NCI-H1092 treated with DMSO at 0.1 percent for 48 hours (cell line): ENCODE data around the gene DNAJC6.

Experiments
- DNase-seq: peaks from one replicate; lab custom pipeline; 2025; lab: John Stamatoyannopoulos, UW

Gene DNAJC6

DNA sequence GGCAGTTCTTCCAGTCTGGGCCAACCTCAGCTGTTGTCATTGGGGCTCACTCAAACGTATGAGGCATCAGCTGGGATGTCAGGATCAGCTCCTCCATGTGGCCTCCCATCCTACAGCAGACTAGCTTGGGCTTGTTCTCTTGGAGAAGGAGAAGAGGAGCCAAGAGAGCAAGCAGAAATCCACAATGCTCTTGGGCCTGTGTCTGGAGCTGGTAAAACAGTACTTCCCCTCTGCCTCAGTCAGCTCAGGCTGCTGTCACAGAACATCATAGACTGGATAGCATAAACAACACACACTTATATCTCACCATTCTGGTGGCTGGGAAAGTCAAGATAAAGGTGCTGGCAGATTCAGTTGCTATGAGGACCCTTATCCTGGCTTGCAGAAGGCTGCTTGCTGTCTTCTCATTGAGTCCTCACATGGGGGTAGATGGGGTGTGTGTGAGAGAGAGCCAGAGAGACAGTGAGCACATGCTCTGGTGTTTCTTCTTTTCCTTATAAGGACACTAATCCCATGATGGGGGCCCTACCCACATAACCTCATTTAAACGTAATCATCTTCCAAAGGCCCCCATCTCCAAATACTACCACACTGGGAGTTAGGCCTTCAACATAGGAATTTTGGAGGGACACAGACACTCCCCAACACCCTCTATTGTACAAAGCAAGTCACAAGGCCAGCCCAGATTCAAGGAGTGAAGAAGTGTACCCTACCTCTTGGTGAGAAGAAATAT, 16.3 kb upstream of the DNAJC6 start:
- no peak for DNase-seq

DNA sequence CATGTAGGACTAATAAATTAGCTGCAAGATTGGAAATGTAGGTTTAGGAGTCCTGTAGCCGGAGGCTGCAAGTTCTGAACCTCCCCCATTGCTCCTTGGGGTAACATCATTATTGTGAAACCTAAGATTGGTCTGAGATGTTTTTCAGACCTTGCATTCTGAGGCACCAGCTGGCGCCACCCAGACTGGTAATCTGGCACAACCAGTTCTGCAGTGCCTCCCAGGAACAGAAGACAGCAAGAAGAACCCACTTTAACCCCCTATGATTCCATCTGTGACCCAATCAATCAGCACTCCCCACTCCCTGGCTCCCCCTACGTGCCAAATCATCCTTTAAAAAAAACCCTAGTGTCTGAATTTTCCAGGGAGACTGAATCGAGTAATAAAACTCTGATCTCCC, 11.6 kb upstream of the DNAJC6 start:
- no peak for DNase-seq

DNA sequence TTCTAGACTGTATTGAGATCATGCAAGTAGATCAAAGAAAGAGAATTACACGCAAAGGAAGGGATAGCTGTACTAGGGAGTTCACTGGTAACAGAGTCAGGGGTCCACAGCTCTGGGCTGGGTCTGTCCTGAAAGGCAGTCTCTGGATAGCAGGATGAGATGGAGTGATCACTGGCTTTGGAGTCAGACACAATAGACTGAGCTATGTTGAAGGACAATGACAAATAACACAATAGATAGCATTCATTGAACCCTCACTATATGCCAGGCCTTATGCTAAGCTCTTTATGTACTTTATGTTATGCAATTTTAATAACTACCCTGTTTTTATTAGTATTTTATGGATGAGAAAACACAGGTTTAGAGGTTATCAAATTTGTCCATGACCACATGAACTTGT, 10.0 kb upstream of the DNAJC6 start:
- no peak for DNase-seq

- peak; percentile 62 for DNase-seq
Measured at GRCh38 chr1:65308781-65309303, 501 bp upstream of the DNAJC6 start.

DNA sequence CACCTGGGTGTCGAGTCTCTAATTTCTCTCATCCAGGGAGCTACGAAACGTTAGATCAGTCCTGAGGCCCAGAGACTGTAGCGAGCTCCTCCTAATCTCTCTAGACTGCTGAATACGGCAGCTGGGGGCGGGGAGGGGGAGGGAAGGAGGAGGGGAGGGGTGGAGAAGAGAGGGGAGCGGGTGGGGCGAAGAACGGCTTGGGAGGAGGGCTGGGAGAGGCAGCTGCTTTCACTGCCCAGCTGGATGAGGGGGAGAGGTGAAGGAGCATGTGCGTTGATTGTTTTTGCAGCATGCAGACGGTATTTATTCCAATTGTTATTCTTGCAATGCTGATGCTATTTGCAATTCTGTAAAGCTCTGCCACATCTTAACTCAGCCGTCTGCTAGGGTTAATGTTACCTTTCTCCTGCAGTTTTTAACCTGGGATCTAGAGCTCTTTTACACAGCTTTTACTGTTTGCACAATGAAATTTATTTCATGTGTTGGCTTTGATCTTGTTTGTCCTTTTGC, 790 bp downstream of the DNAJC6 start:
- DNase-seq = peak; percentile 64

GRCh38 chr1:65311760-65312159, 2.4 kb downstream of the DNAJC6 start:
- DNase-seq = no peak

DNA sequence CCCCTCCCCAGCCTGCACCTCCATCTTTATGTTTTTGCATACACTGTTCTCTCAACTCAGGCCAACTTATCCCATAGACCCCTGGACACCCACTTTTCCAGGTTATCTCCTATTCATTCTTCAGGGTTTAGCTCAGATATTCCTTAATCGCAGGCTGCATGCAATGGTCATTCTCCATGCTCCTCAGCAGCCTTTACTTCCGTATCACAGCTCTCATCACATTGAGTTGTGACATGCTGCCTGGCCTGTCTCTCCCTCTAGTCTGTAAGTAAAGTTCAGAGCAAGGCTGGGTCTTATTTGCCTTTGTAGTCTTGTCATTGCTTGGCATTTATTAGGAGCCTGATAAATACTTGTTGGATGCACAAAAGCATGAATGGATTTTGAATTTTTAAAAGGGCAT, 6.9 kb downstream of the DNAJC6 start:
- no peak for DNase-seq

DNA sequence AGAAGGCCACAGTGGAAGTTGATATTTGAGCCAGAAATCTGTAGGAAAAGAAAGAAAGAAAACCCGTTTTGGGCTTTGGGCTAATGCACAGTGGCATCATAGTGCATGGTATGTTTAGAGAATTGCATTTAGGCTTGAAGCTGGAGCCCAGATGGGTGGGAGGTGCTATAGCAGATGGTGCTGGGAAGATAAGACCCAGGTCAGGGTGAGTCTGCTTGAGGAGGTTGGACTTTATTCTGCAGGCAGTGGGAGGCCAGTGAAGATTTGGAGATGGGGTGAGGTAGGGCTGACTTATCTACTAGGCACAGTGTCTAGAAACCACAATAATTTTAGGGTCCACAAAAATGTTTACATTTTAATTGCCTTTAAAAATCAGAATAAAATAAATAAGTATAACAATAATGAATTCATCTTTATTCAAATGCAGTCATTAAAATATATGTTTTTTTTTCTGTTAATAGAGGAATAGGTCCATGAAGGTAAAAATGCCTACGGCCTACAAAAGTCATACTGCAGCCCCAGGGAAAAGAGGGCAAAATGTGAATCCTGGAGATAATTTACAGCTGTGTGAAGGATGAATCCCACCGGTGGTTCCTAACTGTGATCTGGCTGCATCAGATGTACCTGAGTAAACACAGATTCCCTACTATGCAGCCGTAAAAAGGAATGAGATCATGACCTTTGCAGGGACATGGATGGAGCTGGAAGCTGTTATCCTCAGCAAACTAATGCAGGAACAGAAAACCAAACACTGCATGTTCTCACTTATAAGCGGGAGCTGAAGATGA, 8.7 kb downstream of the DNAJC6 start:
- no peak for DNase-seq

DNA sequence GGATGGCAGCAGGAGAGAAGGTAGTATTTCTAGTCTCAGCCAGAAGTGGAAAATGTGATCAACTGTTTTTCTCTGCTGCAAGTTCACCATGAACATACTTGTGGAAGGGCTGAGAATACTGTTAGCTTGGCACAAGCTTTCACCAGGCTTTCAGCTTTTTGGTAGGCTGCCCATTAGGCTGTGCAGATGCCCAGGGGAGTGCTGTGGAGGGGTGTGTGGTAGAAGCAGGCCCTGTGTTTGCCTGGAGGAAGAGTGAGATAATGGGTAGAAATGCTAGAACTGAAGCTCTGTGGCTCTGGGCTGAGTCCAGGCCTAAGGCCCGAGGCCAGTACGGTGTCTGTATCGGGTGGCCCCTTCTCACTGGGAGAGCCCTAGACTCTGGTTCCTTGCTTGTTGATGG, 9.8 kb downstream of the DNAJC6 start:
- DNase-seq = peak; percentile 15

DNA sequence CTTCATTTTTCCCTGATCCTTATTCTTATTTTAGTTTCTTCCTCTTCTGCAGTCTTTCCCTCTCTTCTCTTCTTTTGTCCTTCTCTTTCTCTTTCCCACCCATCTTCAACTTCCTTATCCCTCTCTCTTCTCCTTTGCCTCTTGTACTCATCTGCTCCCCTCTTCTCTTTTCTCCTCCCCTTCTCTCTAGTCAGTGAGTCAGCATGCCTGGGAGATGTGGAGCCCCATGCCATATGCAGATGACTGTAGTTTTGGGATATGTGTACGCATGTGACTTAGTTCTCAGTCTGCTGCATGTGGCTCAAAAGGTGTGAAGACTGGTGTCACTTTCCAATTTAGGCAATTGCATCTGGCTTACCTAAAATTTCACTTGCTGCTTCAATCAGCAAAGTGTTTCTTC, 10.4 kb downstream of the DNAJC6 start:
- DNase-seq = no peak

DNA sequence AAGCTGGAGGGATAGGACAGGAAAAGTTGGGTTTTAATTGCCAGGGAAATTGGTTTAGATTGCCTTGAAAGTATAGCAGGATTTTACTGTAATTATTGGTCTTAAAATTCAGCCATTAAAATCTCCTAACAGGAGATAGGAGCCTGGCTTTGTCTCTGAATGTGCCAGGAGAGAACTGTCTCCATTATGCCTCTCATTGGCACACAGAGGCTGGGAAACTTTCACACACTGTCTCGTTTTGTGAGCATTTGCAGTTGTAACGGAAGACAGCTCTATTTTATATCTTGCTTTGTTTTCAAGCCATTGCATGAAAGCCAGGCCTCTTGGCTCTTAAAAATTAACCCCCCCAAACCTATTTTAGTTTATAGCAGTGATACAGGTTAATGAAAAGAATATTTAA, 12.5 kb downstream of the DNAJC6 start:
- no peak for DNase-seq

DNA sequence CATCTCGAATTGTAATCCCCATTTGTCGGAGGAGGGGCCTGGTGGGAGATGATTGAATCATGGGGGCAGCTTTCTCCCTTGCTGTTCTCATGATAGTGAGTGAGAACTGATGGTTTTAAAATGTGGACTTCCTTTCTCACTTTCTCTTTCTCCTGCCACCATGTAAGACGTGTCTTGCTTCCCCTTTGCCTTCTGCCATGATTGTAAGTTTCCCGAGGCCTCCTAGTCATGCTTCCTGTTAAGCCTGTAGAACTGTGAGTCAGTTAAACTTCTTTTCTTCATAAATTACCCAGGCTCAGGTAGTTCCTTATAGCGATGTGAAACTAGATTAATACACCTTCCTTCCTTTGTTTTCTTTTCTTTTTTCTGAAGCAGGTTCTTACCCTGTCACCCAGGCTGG, 13.9 kb downstream of the DNAJC6 start:
- DNase-seq = no peak

- DNase-seq = no peak
Measured at GRCh38 chr1:65330021-65330420, 20.7 kb downstream of the DNAJC6 start.

GRCh38 chr1:65330822-65331221, 21.5 kb downstream of the DNAJC6 start:
- no peak for DNase-seq

DNA sequence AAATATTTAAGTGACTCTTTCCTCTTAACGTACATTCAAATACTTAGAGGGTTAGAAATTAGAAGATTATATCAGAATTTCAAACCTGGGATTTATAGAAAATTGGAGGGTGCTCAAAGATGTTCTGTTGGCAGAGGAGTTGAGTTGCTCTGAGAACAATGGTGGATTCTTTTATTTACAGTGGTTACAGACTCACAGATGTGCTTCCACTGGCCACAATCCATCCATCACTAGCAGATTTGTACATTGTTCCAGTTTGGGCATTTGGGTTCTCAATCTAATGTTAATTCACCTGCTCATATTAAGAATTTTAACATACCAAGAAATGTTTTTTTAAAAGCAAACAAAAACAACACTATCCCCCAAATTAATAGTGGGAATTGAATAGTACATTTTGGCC, 23.5 kb downstream of the DNAJC6 start:
- no peak for DNase-seq

- no peak for DNase-seq
Measured at GRCh38 chr1:65334081-65334480, 24.7 kb downstream of the DNAJC6 start.

- DNase-seq = no peak
Measured at GRCh38 chr1:65339866-65340468, 30.6 kb downstream of the DNAJC6 start.

GRCh38 chr1:65341381-65341780, 32.0 kb downstream of the DNAJC6 start:
- peak; percentile 18 for DNase-seq

DNA sequence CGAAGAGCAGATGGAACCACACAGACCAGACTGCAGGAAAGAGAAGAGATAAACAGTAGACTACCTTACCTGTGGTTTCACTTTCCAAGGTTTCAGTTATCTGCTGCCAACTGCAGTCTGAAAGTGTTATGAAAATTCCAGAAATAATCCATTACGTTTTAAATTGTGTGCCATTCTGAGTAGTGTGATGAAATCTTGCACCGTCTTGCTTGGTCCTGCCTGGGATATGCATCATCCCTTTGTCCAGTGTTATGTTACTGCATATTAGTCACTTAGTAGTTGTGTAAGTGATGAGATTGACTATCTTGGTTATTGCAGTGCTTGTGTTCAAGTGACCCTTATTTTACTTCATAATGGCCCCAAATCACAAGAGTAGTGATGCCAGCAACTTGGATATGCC, 33.9 kb downstream of the DNAJC6 start:
- no peak for DNase-seq

DNA sequence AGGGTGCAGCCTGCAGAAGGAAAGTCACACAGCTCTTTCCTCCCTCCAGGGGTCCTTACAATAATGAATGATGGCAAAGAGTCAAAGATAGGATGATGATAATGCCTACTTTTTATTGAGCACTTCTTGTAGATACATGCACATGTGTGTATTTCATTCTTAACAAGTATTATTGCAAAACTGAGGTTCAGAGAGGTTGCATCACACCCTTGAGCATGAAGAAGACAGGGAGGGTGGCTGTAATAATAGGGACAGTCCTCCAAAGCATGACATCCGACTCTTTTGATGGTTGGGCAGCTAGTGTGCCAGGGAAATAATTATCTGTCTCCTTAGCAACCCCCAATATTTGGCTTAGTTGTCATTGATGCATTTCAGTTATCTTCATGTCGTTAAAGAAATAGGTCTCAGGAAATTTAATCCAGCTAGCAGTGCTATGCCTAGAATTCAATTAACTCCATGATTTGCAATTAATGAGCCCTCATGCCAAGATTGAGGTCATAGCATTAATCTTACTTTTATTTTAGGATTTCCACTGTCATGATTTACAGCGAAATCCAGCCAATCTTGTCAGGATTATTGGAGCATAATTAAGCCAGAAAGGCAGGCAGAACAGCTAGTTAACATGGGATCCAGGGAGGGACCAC, 35.0 kb downstream of the DNAJC6 start:
- DNase-seq = no peak

- no peak for DNase-seq
Measured at GRCh38 chr1:65346190-65346589, 36.8 kb downstream of the DNAJC6 start.

DNA sequence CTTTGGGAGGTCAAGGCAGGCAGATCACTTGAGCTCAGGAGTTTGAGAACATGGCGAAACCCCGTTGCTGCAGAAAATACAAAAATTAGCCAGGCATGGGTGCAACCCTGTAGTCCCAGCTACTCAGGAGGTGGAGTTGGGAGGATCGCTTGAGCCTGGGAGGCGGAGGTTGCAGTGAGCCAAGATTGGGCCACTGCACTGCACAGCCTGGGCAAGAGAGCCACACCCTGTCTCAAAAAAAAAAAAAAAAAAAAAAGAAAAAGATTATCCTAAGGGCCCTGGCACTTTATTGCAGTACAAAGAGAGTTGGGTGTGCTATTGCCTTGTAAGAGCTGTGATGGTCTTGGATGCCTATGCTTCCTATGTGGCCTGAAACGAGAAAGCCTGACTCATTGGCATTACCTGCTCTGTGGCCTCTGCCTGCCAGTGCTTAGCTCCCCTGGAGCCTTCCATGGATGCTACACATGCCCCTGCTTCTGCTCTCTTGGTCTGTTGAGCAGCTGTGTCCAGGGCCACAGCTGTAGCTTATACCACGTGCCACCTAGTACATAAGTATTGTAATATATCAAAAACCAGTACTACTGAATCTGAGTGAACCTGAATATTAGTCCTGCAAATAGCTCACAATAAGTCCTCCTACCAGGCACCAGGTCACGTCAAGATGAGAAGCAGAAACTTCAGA, 45.8 kb downstream of the DNAJC6 start:
- DNase-seq = no peak
